Keratinocyte (primary cell): ENCODE measurements around the gene GRM5.
"Not testable (repeated sequence)": the region's sequence is repeated elsewhere in the genome, so short reads cannot be mapped to it uniquely, and the experiment has no call there.

Experiments used
- EZH2 ChIP-seq: IDR thresholded peaks from one replicate; pipeline ENCODE4 v1.6.1; 2012; ENCODE audit warnings: inconsistent platforms, mild to moderate bottlenecking, low read length, moderate library complexity
- TF ChIP-seq, protein P1 (sequence below), 3 experiments: IDR thresholded peaks in 1 of 3; conservative IDR thresholded peaks in 1 of 3; optimal IDR thresholded peaks in 1 of 3; 2 replicates in 2 of 3; 3 replicates in 1 of 3; pipeline versions ENCODE3 to v1.5.1; 2011; ENCODE audit warnings: low read length in 3 of 3, mild to moderate bottlenecking in 3 of 3, moderate library complexity in 2 of 3, control low read depth in 1 of 3, inconsistent platforms in 1 of 3; ENCODE audit not compliant: insufficient read depth in 2 of 3; ENCODE audit errors: extremely low read depth in 1 of 3

DNA sequence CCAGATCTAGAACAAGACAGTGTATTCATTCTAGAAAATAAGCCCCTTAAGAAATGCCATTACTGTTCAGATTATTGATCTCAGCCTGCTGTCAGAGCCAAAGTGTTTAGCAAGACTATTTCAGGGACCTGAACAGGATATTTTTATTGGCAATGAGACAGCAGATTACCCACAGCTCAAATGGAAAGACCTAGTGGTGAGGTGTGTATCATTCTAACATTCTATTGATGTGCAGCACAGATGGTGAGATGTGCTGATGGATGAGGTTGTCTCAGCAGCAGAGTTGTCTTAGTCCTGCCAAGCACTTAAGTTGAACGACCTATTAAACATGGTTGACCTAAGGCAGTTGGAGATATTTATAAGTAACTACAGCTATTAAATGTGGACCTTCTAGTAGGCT lies 219.5 kb downstream of the GRM5 start:
- TF ChIP-seq, protein P1, sequence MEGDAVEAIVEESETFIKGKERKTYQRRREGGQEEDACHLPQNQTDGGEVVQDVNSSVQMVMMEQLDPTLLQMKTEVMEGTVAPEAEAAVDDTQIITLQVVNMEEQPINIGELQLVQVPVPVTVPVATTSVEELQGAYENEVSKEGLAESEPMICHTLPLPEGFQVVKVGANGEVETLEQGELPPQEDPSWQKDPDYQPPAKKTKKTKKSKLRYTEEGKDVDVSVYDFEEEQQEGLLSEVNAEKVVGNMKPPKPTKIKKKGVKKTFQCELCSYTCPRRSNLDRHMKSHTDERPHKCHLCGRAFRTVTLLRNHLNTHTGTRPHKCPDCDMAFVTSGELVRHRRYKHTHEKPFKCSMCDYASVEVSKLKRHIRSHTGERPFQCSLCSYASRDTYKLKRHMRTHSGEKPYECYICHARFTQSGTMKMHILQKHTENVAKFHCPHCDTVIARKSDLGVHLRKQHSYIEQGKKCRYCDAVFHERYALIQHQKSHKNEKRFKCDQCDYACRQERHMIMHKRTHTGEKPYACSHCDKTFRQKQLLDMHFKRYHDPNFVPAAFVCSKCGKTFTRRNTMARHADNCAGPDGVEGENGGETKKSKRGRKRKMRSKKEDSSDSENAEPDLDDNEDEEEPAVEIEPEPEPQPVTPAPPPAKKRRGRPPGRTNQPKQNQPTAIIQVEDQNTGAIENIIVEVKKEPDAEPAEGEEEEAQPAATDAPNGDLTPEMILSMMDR (optimal IDR thresholded peaks at IDR 0.05 in 1 of 3, IDR thresholded peaks at IDR 0.05 in 1 of 3, conservative IDR thresholded peaks at IDR 0.05 in 1 of 3; ENCODE audit: extremely low read depth in 1 of 3, insufficient read depth in 2 of 3, low read length in 3 of 3), result not testable (repeated sequence)
- TF ChIP-seq EZH2, result not testable (repeated sequence)
